Fibroblast of skin of right biceps (primary cell): ENCODE results near the gene BOLL.
"Not testable (repeated sequence)": the region's sequence is repeated elsewhere in the genome, so short reads cannot be mapped to it uniquely, and the experiment has no call there.

Experiments
- DNase-seq: peaks from one replicate; pipeline ENCODE4 v3.0.0-alpha.2; 2013

The BOLL gene

GRCh38 chr2:197795277-197795676 lies 10.2 kb upstream of the BOLL start:
- no peak for DNase-seq

- no peak for DNase-seq
Measured at GRCh38 chr2:197793456-197793855, 8.3 kb upstream of the BOLL start.

GRCh38 chr2:197786010-197786877 lies 1.1 kb upstream of the BOLL start:
- DNase-seq = peak; percentile 17

- DNase-seq = no peak
Measured at GRCh38 chr2:197782126-197782525, 3.0 kb downstream of the BOLL start.

GRCh38 chr2:197779261-197779660 lies 5.9 kb downstream of the BOLL start:
- no peak for DNase-seq

GRCh38 chr2:197777823-197778407 lies 7.2 kb downstream of the BOLL start:
- peak; percentile 38 for DNase-seq

- DNase-seq = no peak
Measured at GRCh38 chr2:197760293-197760657, 24.8 kb downstream of the BOLL start.

- no peak for DNase-seq
Measured at GRCh38 chr2:197759625-197760292, 25.4 kb downstream of the BOLL start.

- DNase-seq = no peak
Measured at GRCh38 chr2:197759013-197759412, 26.1 kb downstream of the BOLL start.

- no peak for DNase-seq
Measured at GRCh38 chr2:197740200-197740599, 44.9 kb downstream of the BOLL start.

GRCh38 chr2:197728555-197729544 lies 56.3 kb downstream of the BOLL start:
- not testable (repeated sequence) for DNase-seq

GRCh38 chr2:197727011-197727410 lies 58.1 kb downstream of the BOLL start:
- DNase-seq = no peak

- DNase-seq = no peak
Measured at GRCh38 chr2:197717863-197718262, 67.3 kb downstream of the BOLL start.

GRCh38 chr2:197713271-197713670 lies 71.8 kb downstream of the BOLL start:
- no peak for DNase-seq

- DNase-seq = no peak
Measured at GRCh38 chr2:197711578-197711977, 73.5 kb downstream of the BOLL start.

GRCh38 chr2:197710424-197711042 lies 74.6 kb downstream of the BOLL start:
- DNase-seq = no peak

- DNase-seq = not testable (repeated sequence)
Measured at GRCh38 chr2:197709140-197709539, 76.0 kb downstream of the BOLL start.

GRCh38 chr2:197708331-197708730 lies 76.8 kb downstream of the BOLL start:
- DNase-seq = peak; percentile 76

- peak; percentile 62 for DNase-seq
Measured at GRCh38 chr2:197707316-197708213, 77.6 kb downstream of the BOLL start.

GRCh38 chr2:197706839-197707207 lies 78.3 kb downstream of the BOLL start:
- DNase-seq = no peak
